ENCODE measurements around the gene OR2T6.
"Not testable (repeated sequence)": the region's sequence is repeated elsewhere in the genome, so short reads cannot be mapped to it uniquely, and the experiment has no call there.

The OR2T6 gene

DNA sequence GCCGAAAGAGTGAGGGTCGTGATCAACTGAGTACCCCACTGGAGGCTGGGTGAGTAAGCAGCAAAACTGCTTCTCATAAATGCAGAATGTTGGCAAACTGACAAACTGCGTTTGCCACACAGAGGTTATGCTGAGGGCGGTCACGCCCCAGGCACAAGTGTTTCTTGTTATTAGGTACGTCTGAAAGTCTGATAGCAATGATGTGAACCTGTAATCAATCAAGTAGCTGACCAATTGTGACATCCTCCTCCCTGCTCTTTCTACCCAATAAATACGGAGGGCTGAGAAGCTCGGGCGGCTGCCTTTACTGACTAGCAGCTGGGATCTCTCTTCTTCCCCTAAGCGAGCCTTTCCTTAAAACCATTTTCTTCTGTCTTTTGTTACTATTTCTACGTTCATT is 56.1 kb downstream of the OR2T6 start:
- H3K27me3 ChIP-seq (ENCODE audit: control insufficient read depth in 1 of 2, insufficient read depth in 2 of 2, low read length in 2 of 2); H3K9ac ChIP-seq (ENCODE audit: low read depth in 1 of 2, low read length in 2 of 2); H3K4me1 ChIP-seq (ENCODE audit: control insufficient read depth in 1 of 2, insufficient read depth in 2 of 2, low read length in 2 of 2); H3K4me3 ChIP-seq (ENCODE audit: low read depth in 1 of 2, low read length in 2 of 2); H3K9me3 ChIP-seq (ENCODE audit: control insufficient read depth in 1 of 2, low read length in 2 of 2); H3K36me3 ChIP-seq (ENCODE audit: control insufficient read depth in 1 of 2, insufficient read depth in 2 of 2, low read length in 2 of 2); H3K27ac ChIP-seq (ENCODE audit: low read depth, low read length): not testable (repeated sequence)

DNA sequence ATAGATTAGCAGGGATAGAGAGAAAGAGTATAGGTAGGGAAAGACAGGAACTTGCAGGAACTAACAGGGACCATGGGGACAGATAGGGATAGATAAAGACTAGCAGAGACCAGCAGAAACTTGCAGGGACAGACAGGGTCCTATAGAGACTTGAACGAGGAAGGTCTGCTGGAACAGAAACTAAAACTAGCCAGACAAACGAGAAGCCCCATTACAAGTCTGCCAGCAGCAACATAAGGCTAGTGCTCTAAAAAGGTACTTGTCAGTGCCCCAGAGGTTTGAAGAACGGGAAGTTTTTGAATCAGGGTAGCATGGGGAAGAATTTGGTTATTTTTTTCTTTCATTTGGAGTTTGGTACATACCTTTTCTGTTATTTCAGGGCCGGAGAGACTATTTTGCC is 56.7 kb downstream of the OR2T6 start:
- H3K4me1 ChIP-seq (ENCODE audit: control insufficient read depth in 1 of 2, insufficient read depth in 2 of 2, low read length in 2 of 2); H3K27me3 ChIP-seq (ENCODE audit: control insufficient read depth in 1 of 2, insufficient read depth in 2 of 2, low read length in 2 of 2); H3K4me3 ChIP-seq (ENCODE audit: low read depth in 1 of 2, low read length in 2 of 2); H3K9ac ChIP-seq (ENCODE audit: low read depth in 1 of 2, low read length in 2 of 2); H3K9me3 ChIP-seq (ENCODE audit: control insufficient read depth in 1 of 2, low read length in 2 of 2); H3K27ac ChIP-seq (ENCODE audit: low read depth, low read length); H3K36me3 ChIP-seq (ENCODE audit: control insufficient read depth in 1 of 2, insufficient read depth in 2 of 2, low read length in 2 of 2): not testable (repeated sequence)

DNA sequence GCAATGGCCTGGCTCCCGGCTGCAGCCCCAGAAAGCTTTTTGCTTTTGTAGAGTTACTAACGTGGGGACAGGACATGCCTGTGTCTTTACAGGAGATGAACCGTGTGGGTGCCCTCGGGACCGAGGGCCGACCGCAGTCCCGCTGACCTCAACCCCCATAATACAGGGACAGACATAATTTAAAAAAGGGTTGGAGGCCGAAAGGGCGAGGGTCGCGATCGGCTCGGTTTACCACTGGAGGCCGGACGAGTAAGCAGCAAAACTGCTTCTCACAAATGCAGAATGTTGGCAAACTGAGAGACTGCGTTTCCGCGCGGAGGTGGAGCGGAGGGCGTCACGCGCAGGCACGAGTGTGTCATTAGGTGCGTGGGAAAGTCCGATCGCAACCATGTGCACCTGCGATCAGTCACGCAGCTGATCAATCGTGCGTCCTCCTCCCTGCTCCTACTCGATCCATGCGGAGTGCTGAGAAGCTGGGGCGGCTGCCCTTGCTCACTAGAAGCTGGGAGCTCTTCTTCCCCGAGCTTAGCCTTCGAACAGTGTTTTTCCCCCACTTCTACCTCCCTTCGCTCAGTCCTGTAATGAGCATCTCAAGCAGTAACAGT is 58.4 kb downstream of the OR2T6 start:
- not testable (repeated sequence) for H3K9me3 ChIP-seq (ENCODE audit: control insufficient read depth in 1 of 2, low read length in 2 of 2); H3K27ac ChIP-seq (ENCODE audit: low read depth, low read length); H3K4me1 ChIP-seq (ENCODE audit: control insufficient read depth in 1 of 2, insufficient read depth in 2 of 2, low read length in 2 of 2); H3K27me3 ChIP-seq (ENCODE audit: control insufficient read depth in 1 of 2, insufficient read depth in 2 of 2, low read length in 2 of 2); H3K9ac ChIP-seq (ENCODE audit: low read depth in 1 of 2, low read length in 2 of 2); H3K4me3 ChIP-seq (ENCODE audit: low read depth in 1 of 2, low read length in 2 of 2); H3K36me3 ChIP-seq (ENCODE audit: control insufficient read depth in 1 of 2, insufficient read depth in 2 of 2, low read length in 2 of 2)

DNA sequence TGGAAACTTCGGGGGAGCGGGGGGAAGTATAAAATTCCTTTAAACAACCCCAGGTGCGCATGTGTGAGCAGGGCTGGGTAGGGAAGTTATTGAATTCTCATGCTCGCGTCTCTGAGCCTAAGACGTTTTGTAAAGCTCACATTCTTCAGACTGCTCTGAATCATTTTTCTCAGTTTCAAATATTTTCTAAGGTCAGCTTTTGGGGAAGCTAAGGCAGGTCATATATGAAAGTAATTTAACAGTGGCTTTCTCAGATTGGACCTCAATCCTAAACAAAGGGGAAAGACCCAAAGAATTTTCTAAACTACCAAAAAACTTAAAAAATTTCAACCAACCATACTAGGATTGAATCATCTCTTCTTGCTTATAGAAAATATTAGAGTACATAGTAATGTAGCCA is 59.4 kb downstream of the OR2T6 start:
- not testable (repeated sequence) for H3K9me3 ChIP-seq (ENCODE audit: control insufficient read depth in 1 of 2, low read length in 2 of 2); H3K4me1 ChIP-seq (ENCODE audit: control insufficient read depth in 1 of 2, insufficient read depth in 2 of 2, low read length in 2 of 2); H3K27me3 ChIP-seq (ENCODE audit: control insufficient read depth in 1 of 2, insufficient read depth in 2 of 2, low read length in 2 of 2); H3K9ac ChIP-seq (ENCODE audit: low read depth in 1 of 2, low read length in 2 of 2); H3K36me3 ChIP-seq (ENCODE audit: control insufficient read depth in 1 of 2, insufficient read depth in 2 of 2, low read length in 2 of 2); H3K27ac ChIP-seq (ENCODE audit: low read depth, low read length); H3K4me3 ChIP-seq (ENCODE audit: low read depth in 1 of 2, low read length in 2 of 2)

DNA sequence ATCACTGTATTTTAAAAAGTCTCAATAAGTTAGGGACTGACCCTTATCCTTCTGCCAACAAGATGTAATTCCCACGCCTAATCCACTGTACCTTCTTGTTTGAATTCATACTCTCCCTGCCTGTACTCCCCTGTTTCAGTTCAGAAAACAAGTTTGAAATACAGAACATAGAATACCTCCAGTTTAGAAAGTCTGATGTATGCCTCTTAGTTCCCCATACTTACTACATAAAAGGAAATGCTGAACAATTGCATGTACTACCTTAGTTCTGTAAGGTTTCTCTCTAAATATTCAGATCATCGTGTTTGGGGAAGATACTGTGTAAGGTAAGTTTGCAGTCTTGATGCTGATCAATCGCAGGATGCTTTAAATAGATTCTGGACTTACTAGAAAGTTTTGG is 60.8 kb downstream of the OR2T6 start:
- H3K27ac ChIP-seq (ENCODE audit: low read depth, low read length); H3K4me1 ChIP-seq (ENCODE audit: control insufficient read depth in 1 of 2, insufficient read depth in 2 of 2, low read length in 2 of 2); H3K4me3 ChIP-seq (ENCODE audit: low read depth in 1 of 2, low read length in 2 of 2); H3K9me3 ChIP-seq (ENCODE audit: control insufficient read depth in 1 of 2, low read length in 2 of 2); H3K27me3 ChIP-seq (ENCODE audit: control insufficient read depth in 1 of 2, insufficient read depth in 2 of 2, low read length in 2 of 2); H3K9ac ChIP-seq (ENCODE audit: low read depth in 1 of 2, low read length in 2 of 2); H3K36me3 ChIP-seq (ENCODE audit: control insufficient read depth in 1 of 2, insufficient read depth in 2 of 2, low read length in 2 of 2): not testable (repeated sequence)

DNA sequence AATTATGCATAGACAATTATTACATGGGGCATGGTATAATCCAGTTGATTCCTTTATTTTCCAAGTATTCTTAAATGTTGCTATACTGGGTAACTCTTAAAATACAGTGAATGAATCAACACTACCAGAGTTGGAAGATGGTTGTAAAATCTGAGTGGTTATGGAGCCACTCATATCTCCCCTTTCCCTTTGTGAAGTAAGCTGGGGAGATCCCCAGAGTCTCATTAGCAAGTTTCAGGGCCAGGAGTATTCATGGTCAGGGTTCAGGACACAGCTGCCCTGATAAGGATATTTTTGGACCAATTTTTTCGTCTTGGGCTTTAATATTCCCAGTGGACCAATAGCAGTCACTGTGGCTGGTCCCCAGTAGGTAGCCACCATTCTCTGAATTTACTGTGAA is 63.1 kb downstream of the OR2T6 start:
- not testable (repeated sequence) for H3K9ac ChIP-seq (ENCODE audit: low read depth in 1 of 2, low read length in 2 of 2); H3K9me3 ChIP-seq (ENCODE audit: control insufficient read depth in 1 of 2, low read length in 2 of 2); H3K27me3 ChIP-seq (ENCODE audit: control insufficient read depth in 1 of 2, insufficient read depth in 2 of 2, low read length in 2 of 2)

DNA sequence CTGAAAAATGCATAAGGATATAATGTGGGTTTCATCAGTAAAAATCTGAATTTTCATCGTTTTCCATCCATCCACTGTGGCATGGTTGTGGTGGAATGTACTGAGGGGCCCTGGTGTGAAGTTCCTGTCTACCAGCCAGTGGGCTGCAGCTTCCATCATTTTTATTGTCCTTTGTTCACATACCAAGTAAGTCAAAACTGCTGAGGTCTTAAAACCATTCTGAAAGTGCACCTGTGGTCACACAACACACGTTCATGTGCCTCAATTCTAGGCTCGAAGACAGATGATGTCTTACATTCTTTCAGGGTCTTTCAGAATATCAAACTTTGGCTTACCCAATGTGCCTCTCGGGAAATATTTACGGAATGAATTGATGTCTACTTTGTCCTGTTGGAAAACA is 63.7 kb downstream of the OR2T6 start:
- not testable (repeated sequence) for H3K9me3 ChIP-seq (ENCODE audit: control insufficient read depth in 1 of 2, low read length in 2 of 2); H3K4me1 ChIP-seq (ENCODE audit: control insufficient read depth in 1 of 2, insufficient read depth in 2 of 2, low read length in 2 of 2); H3K4me3 ChIP-seq (ENCODE audit: low read depth in 1 of 2, low read length in 2 of 2)

More for the DNA sequence above, 63.1 kb downstream of the OR2T6 start:
- H3K4me1 ChIP-seq (ENCODE audit: control insufficient read depth in 1 of 2, insufficient read depth in 2 of 2, low read length in 2 of 2); H3K4me3 ChIP-seq (ENCODE audit: low read depth in 1 of 2, low read length in 2 of 2); H3K36me3 ChIP-seq (ENCODE audit: control insufficient read depth in 1 of 2, insufficient read depth in 2 of 2, low read length in 2 of 2); H3K27ac ChIP-seq (ENCODE audit: low read depth, low read length): not testable (repeated sequence)

More for the DNA sequence above, 63.7 kb downstream of the OR2T6 start:
- H3K27me3 ChIP-seq (ENCODE audit: control insufficient read depth in 1 of 2, insufficient read depth in 2 of 2, low read length in 2 of 2); H3K9ac ChIP-seq (ENCODE audit: low read depth in 1 of 2, low read length in 2 of 2); H3K36me3 ChIP-seq (ENCODE audit: control insufficient read depth in 1 of 2, insufficient read depth in 2 of 2, low read length in 2 of 2); H3K27ac ChIP-seq (ENCODE audit: low read depth, low read length): not testable (repeated sequence)

All from duodenal mucosa (tissue), 2 donors.